Mesendoderm (in vitro differentiated cells): ENCODE data around the gene ANO9.
"Not testable (repeated sequence)": the region's sequence is repeated elsewhere in the genome, so short reads cannot be mapped to it uniquely, and the experiment has no call there.

Experiments used
- DNase-seq: peaks from one replicate; pipeline ENCODE4 v3.0.0; 2013
- H2AK5ac ChIP-seq: 2 replicates; pipeline ENCODE4 v1.6.1; 2013; ENCODE audit warnings: low read length, inconsistent platforms
- H2BK120ac ChIP-seq: 2 replicates; pipeline ENCODE4 v1.6.1; 2013; ENCODE audit warnings: low read depth, mild to moderate bottlenecking, low read length, moderate library complexity, mixed read lengths
- H2BK15ac ChIP-seq: replicated peaks from 2 replicates; pipeline ENCODE4 v1.6.1; 2013; ENCODE audit warnings: low read depth, mild to moderate bottlenecking, moderate library complexity
- H2BK5ac ChIP-seq: 2 replicates; pipeline ENCODE4 v1.6.1; 2013; ENCODE audit warnings: low read length, inconsistent platforms
- H3K18ac ChIP-seq: 2 replicates; pipeline ENCODE4 v1.6.1; 2013; ENCODE audit warnings: mild to moderate bottlenecking, low read length, mixed read lengths
- H3K23ac ChIP-seq: one replicate; pipeline ENCODE4 v1.6.1; 2013; ENCODE audit warnings: low read length
- H3K27ac ChIP-seq: 2 replicates; pipeline ENCODE4 v1.5.1; 2013; ENCODE audit warnings: low read depth, mild to moderate bottlenecking, inconsistent platforms, low read length, moderate library complexity
- H3K27me3 ChIP-seq: 2 replicates; pipeline ENCODE4 v1.6.1; 2013; ENCODE audit warnings: low read length, control low read depth, mild to moderate bottlenecking, inconsistent platforms; ENCODE audit not compliant: insufficient read depth, poor library complexity
- H3K36me3 ChIP-seq: 2 replicates; pipeline ENCODE4 v1.6.1; 2013; ENCODE audit warnings: low read length, inconsistent platforms; ENCODE audit not compliant: control insufficient read depth, insufficient read depth
- H3K4ac ChIP-seq: one replicate; pipeline ENCODE4 v1.6.1; 2013; ENCODE audit warnings: low read depth, mild to moderate bottlenecking, low read length, moderate library complexity
- H3K4me1 ChIP-seq: 2 replicates; pipeline ENCODE4 v1.6.1; 2013; ENCODE audit warnings: low read depth, low read length, inconsistent platforms; ENCODE audit not compliant: control insufficient read depth
- H3K4me2 ChIP-seq: 2 replicates; pipeline ENCODE4 v1.6.1; 2013; ENCODE audit warnings: low read length
- H3K4me3 ChIP-seq: 2 replicates; pipeline ENCODE4 v1.5.1; 2013; ENCODE audit warnings: mild to moderate bottlenecking, low read length
- H3K56ac ChIP-seq: one replicate; pipeline ENCODE4 v1.6.1; 2013; ENCODE audit warnings: low read length
- H3K79me1 ChIP-seq: 2 replicates; pipeline ENCODE4 v1.6.1; 2013; ENCODE audit warnings: low read length, inconsistent platforms
- H3K79me2 ChIP-seq: 2 replicates; pipeline ENCODE4 v1.6.1; 2013; ENCODE audit warnings: mild to moderate bottlenecking, low read length; ENCODE audit not compliant: control insufficient read depth, insufficient read depth
- H3K9ac ChIP-seq: 2 replicates; pipeline ENCODE4 v1.6.1; 2013; ENCODE audit warnings: low read length, inconsistent platforms
- H4K5ac ChIP-seq: one replicate; pipeline ENCODE4 v1.6.1; 2013; ENCODE audit warnings: low read length
- H4K8ac ChIP-seq: one replicate; pipeline ENCODE4 v1.6.1; 2013; ENCODE audit warnings: low read depth, mild to moderate bottlenecking, control low read depth, low read length, moderate library complexity
- WGBS: extraction: QIAGEN DNeasy Blood & Tissue Kit; methylation state at CpG from one replicate; pipeline ENCODE4 v1.1.7; 2013; ENCODE audit warnings: low lambda C conversion rate, missing lambda C conversion rate; ENCODE audit not compliant: insufficient coverage; ENCODE audit errors: extremely low coverage; 5-methylcytosine and 5-hydroxymethylcytosine counted together

The ANO9 gene

GRCh38 chr11:412641-413119 lies 29.1 kb downstream of the ANO9 start:
- Histone ChIP-seq H3K27me3 (no peaks in the 10 kb centered on the region), H2AK5ac (no peak overlapping the region)
- no CpG with 5 or more reads among the region's 15 CpGs for WGBS

GRCh38 chr11:411520-411919 lies 30.3 kb downstream of the ANO9 start:
- not testable (repeated sequence) for H3K56ac ChIP-seq, H3K9ac ChIP-seq, H3K4me2 ChIP-seq, H2BK5ac ChIP-seq, H2AK5ac ChIP-seq, H3K4ac ChIP-seq, H3K27me3 ChIP-seq, H4K8ac ChIP-seq, H2BK120ac ChIP-seq, H3K18ac ChIP-seq, H3K79me1 ChIP-seq, H3K36me3 ChIP-seq, H3K4me3 ChIP-seq, DNase-seq, H3K27ac ChIP-seq, H3K79me2 ChIP-seq, H2BK15ac ChIP-seq, H3K4me1 ChIP-seq, H4K5ac ChIP-seq, H3K23ac ChIP-seq
- no CpG with 5 or more reads among the region's 11 CpGs for WGBS

More at GRCh38 chr11:412641-413119, 29.1 kb downstream of the ANO9 start:
- H3K56ac ChIP-seq: no peak overlapping the region
- no peak overlapping the region for H2BK120ac ChIP-seq
- no peak for DNase-seq
- H2BK15ac ChIP-seq: no peak overlapping the region
- H3K36me3 ChIP-seq: no peaks in the 10 kb centered on the region
- H3K79me2 ChIP-seq: no peaks in the 10 kb centered on the region
- H4K8ac ChIP-seq: no peak overlapping the region
- no peak overlapping the region for H3K27ac ChIP-seq
- no peak overlapping the region for H2BK5ac ChIP-seq
- H3K23ac ChIP-seq: no peak overlapping the region
- no peaks in the 10 kb centered on the region for H3K79me1 ChIP-seq
- H3K4me3 ChIP-seq: no peak overlapping the region
- H3K4ac ChIP-seq: no peak overlapping the region
- H4K5ac ChIP-seq: no peak overlapping the region
- no peak overlapping the region for H3K18ac ChIP-seq
- H3K4me2 ChIP-seq: no peak overlapping the region
- H3K4me1 ChIP-seq: no peaks in the 10 kb centered on the region
- H3K9ac ChIP-seq: no peak overlapping the region

- not testable (repeated sequence) for H2BK15ac ChIP-seq, H2AK5ac ChIP-seq, H3K27me3 ChIP-seq, H3K27ac ChIP-seq, H3K9ac ChIP-seq, H3K79me2 ChIP-seq, H3K4ac ChIP-seq, DNase-seq, H3K4me2 ChIP-seq, H4K8ac ChIP-seq, H3K79me1 ChIP-seq, H4K5ac ChIP-seq, H3K36me3 ChIP-seq, H3K23ac ChIP-seq, H3K4me3 ChIP-seq, H2BK120ac ChIP-seq, H3K56ac ChIP-seq, H2BK5ac ChIP-seq, H3K4me1 ChIP-seq, H3K18ac ChIP-seq
- WGBS: no CpG with 5 or more reads among the region's 13 CpGs
Observed at GRCh38 chr11:410711-411110, 31.1 kb downstream of the ANO9 start.

GRCh38 chr11:409600-410483 lies 32.0 kb downstream of the ANO9 start:
- no peak overlapping the region for H2AK5ac ChIP-seq
- no peak overlapping the region for H2BK5ac ChIP-seq
- no peak overlapping the region for H4K5ac ChIP-seq
- no peaks in the 10 kb centered on the region for H3K4me1 ChIP-seq
- H3K27me3 ChIP-seq: no peaks in the 10 kb centered on the region
- no peak overlapping the region for H3K4me3 ChIP-seq
- no peak overlapping the region for H3K4ac ChIP-seq
- no peak overlapping the region for H2BK120ac ChIP-seq
- H3K56ac ChIP-seq: no peak overlapping the region
- H3K18ac ChIP-seq: no peak overlapping the region
- no peaks in the 10 kb centered on the region for H3K79me2 ChIP-seq
- H2BK15ac ChIP-seq: no peak overlapping the region
- H4K8ac ChIP-seq: no peak overlapping the region
- no peaks in the 10 kb centered on the region for H3K36me3 ChIP-seq
- DNase-seq: no peak
- H3K23ac ChIP-seq: no peak overlapping the region
- no peak overlapping the region for H3K9ac ChIP-seq
- no peak overlapping the region for H3K4me2 ChIP-seq
- H3K27ac ChIP-seq: no peak overlapping the region
- no peaks in the 10 kb centered on the region for H3K79me1 ChIP-seq
- no CpG with 5 or more reads among the region's 18 CpGs for WGBS

- H3K4me1 ChIP-seq: no peaks in the 10 kb centered on the region
- no peaks in the 10 kb centered on the region for H3K79me1 ChIP-seq
- no peak overlapping the region for H4K8ac ChIP-seq
- no peak overlapping the region for H3K18ac ChIP-seq
- H2BK15ac ChIP-seq: no peak overlapping the region
- H2BK5ac ChIP-seq: no peak overlapping the region
- H3K27me3 ChIP-seq: no peaks in the 10 kb centered on the region
- no peak overlapping the region for H3K4ac ChIP-seq
- WGBS: no CpG with 5 or more reads among the region's 7 CpGs
- H3K4me3 ChIP-seq: no peak overlapping the region
- H3K36me3 ChIP-seq: no peaks in the 10 kb centered on the region
- no peak overlapping the region for H2BK120ac ChIP-seq
- no peak overlapping the region for H4K5ac ChIP-seq
- no peak overlapping the region for H3K23ac ChIP-seq
- no peak overlapping the region for H3K56ac ChIP-seq
- H3K4me2 ChIP-seq: no peak overlapping the region
- no peak for DNase-seq
- no peak overlapping the region for H3K9ac ChIP-seq
- no peak overlapping the region for H2AK5ac ChIP-seq
- no peak overlapping the region for H3K27ac ChIP-seq
- no peaks in the 10 kb centered on the region for H3K79me2 ChIP-seq
Observed at GRCh38 chr11:409008-409599, 32.7 kb downstream of the ANO9 start.
